ENCODE measurements around the gene KRT84.

Gene KRT84

GRCh38 chr12:52378091-52378490 is 7.4 kb downstream of the KRT84 start:
- TF ChIP-seq, protein P1, sequence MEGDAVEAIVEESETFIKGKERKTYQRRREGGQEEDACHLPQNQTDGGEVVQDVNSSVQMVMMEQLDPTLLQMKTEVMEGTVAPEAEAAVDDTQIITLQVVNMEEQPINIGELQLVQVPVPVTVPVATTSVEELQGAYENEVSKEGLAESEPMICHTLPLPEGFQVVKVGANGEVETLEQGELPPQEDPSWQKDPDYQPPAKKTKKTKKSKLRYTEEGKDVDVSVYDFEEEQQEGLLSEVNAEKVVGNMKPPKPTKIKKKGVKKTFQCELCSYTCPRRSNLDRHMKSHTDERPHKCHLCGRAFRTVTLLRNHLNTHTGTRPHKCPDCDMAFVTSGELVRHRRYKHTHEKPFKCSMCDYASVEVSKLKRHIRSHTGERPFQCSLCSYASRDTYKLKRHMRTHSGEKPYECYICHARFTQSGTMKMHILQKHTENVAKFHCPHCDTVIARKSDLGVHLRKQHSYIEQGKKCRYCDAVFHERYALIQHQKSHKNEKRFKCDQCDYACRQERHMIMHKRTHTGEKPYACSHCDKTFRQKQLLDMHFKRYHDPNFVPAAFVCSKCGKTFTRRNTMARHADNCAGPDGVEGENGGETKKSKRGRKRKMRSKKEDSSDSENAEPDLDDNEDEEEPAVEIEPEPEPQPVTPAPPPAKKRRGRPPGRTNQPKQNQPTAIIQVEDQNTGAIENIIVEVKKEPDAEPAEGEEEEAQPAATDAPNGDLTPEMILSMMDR (IDR thresholded peaks at IDR 0.05; ENCODE audit: control insufficient read depth, extremely low read depth, insufficient read depth) = no peak
- H3K4me3 ChIP-seq (ENCODE audit: low read depth, low read length) = no peak overlapping the region
- no peak for DNase-seq (ENCODE audit: low read depth)

DNA sequence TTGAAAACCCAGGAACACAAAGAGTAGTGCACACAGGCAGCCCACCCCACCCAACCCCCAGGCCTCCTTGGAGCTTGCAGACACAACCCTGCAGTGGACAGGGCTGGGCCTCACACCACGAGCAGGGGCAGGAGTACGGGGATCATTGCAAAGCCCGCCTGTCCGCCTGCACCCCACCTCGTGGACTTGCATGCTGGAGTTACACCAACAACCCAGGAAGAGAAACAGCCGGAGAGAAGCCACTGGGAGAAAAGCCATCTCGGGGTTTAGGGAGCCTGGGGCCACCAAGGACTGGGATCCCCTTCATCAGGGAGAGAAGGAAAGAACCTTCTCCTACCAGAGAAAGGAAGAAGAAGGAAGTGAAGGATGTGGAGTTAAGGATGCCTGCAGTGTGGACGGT is 8.2 kb downstream of the KRT84 start:
- TF ChIP-seq, protein P1 (IDR thresholded peaks at IDR 0.05; ENCODE audit: control insufficient read depth, extremely low read depth, insufficient read depth) = no peak
- no peak for DNase-seq (ENCODE audit: low read depth)
- H3K4me3 ChIP-seq (ENCODE audit: low read depth, low read length) = no peak overlapping the region

- no peak overlapping the region for H3K4me3 ChIP-seq (ENCODE audit: low read depth, low read length)
- DNase-seq (ENCODE audit: low read depth) = peak; percentile 62
- TF ChIP-seq, protein P1 (IDR thresholded peaks at IDR 0.05; ENCODE audit: control insufficient read depth, extremely low read depth, insufficient read depth) = peak; percentile 96
These were observed 13.0 kb downstream of the KRT84 start for GRCh38 chr12:52372216-52373154.

GRCh38 chr12:52371716-52372115 is 13.7 kb downstream of the KRT84 start:
- no peak for DNase-seq (ENCODE audit: low read depth)
- TF ChIP-seq, protein P1 (IDR thresholded peaks at IDR 0.05; ENCODE audit: control insufficient read depth, extremely low read depth, insufficient read depth) = no peak
- H3K4me3 ChIP-seq (ENCODE audit: low read depth, low read length) = no peak overlapping the region

DNA sequence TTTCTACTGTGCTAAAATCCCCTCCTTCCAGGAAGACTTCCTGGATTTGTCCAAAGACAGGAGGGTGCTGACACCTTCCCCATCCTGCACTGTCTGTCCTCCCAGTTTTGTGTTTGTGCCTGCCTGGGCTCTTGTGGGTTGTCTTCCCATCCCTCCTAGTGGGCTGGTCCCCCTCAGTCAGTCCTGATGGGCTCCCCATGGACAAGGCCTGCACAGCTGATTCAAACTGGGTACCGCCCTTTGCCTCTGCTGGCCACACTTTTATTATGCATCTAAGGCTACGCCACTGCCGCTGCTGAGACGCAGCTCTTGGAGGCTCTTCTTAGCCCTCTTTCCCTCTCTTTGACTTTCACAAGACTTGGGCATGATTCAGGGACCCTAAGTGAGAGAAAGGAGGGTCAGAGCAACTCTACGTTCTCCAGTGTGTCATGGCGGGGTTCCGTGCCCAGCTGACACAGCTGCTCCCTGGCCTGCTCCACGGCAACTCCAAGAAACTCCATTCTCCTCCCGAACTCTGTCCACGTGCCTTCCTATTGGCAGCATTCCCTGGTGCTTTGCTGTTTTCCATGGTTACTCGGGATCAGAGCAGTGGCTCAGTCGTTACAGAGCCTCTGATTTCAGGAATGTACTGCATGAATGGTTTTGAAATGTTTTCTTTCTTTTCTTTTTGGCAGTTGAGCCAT is 14.4 kb downstream of the KRT84 start:
- no peak overlapping the region for H3K4me3 ChIP-seq (ENCODE audit: low read depth, low read length)
- DNase-seq (ENCODE audit: low read depth) = no peak
- TF ChIP-seq, protein P1 (IDR thresholded peaks at IDR 0.05; ENCODE audit: control insufficient read depth, extremely low read depth, insufficient read depth) = no peak

- no peak overlapping the region for H3K4me3 ChIP-seq (ENCODE audit: low read depth, low read length)
- DNase-seq (ENCODE audit: low read depth) = no peak
- TF ChIP-seq, protein P1 (IDR thresholded peaks at IDR 0.05; ENCODE audit: control insufficient read depth, extremely low read depth, insufficient read depth) = no peak
These were observed 15.6 kb downstream of the KRT84 start for GRCh38 chr12:52369809-52370208.

Data from LNCaP clone FGC (cell line).